Urothelium cell line (cell line): Measurements from ENCODE around the gene MFN2.

ENCODE experiments used
- DNase-seq: peaks from one replicate; pipeline ENCODE4 v3.0.0; 2011; ENCODE audit warnings: low spot score, mixed read lengths
- FAIRE-seq: peaks from 2 replicates; lab custom pipeline; 2011; peaks lifted over from hg19 to GRCh38; lab: Jason Lieb, UNC

MFN2 gene

GRCh38 chr1:11957897-11958296 lies 22.3 kb upstream of the MFN2 start:
- DNase-seq (no peak), FAIRE-seq (no peak)

GRCh38 chr1:11960276-11960675 lies 20.0 kb upstream of the MFN2 start:
- FAIRE-seq, result no peak
- DNase-seq, result no peak

- FAIRE-seq (no peak), DNase-seq (no peak)
These were observed 19.5 kb upstream of the MFN2 start for GRCh38 chr1:11960715-11961114.

- FAIRE-seq, result no peak
- DNase-seq, result no peak
These were observed 19.0 kb upstream of the MFN2 start for GRCh38 chr1:11961230-11961629.

GRCh38 chr1:11963622-11964021 lies 16.6 kb upstream of the MFN2 start:
- DNase-seq (no peak), FAIRE-seq (no peak)

GRCh38 chr1:11964656-11965055 lies 15.6 kb upstream of the MFN2 start:
- DNase-seq (no peak), FAIRE-seq (no peak)

GRCh38 chr1:11967028-11967547 lies 13.2 kb upstream of the MFN2 start:
- DNase-seq (peak; percentile 26), FAIRE-seq (no peak)

- DNase-seq, result no peak
- FAIRE-seq, result no peak
These were observed 9.6 kb upstream of the MFN2 start for GRCh38 chr1:11970441-11971185.

GRCh38 chr1:11977625-11978024 lies 2.6 kb upstream of the MFN2 start:
- FAIRE-seq (no peak), DNase-seq (no peak)

- DNase-seq (no peak), FAIRE-seq (no peak)
These were observed 1.9 kb upstream of the MFN2 start for GRCh38 chr1:11978301-11978700.

GRCh38 chr1:11979028-11979850 lies 1.0 kb upstream of the MFN2 start:
- FAIRE-seq (no peak), DNase-seq (no peak)

GRCh38 chr1:11980676-11980972 lies 380 bp downstream of the MFN2 start:
- no peak for FAIRE-seq
- DNase-seq, result no peak

GRCh38 chr1:11981378-11982009 lies 1.2 kb downstream of the MFN2 start:
- no peak for DNase-seq
- no peak for FAIRE-seq

GRCh38 chr1:11982010-11982392 lies 1.8 kb downstream of the MFN2 start:
- DNase-seq (peak; percentile 47), FAIRE-seq (no peak)

- no peak for DNase-seq
- FAIRE-seq, result no peak
These were observed 3.9 kb downstream of the MFN2 start for GRCh38 chr1:11984121-11984520.

- FAIRE-seq (no peak), DNase-seq (no peak)
These were observed 4.3 kb downstream of the MFN2 start for GRCh38 chr1:11984576-11984975.

GRCh38 chr1:11985171-11985570 lies 4.9 kb downstream of the MFN2 start:
- no peak for DNase-seq
- no peak for FAIRE-seq

GRCh38 chr1:11985851-11986250 lies 5.6 kb downstream of the MFN2 start:
- no peak for FAIRE-seq
- DNase-seq, result no peak

- DNase-seq (no peak), FAIRE-seq (no peak)
These were observed 9.4 kb downstream of the MFN2 start for GRCh38 chr1:11989669-11990068.

GRCh38 chr1:11990303-11991032 lies 10.2 kb downstream of the MFN2 start:
- FAIRE-seq, result no peak
- DNase-seq, result no peak
